Stimulated activated CD8-positive, alpha-beta memory T cell treated with anti-CD3 and anti-CD28 coated beads, Interleukin-12 subunit alpha, Interleukin-12 subunit beta, amount 100 ng/mL, for 4 hours (primary cell): ENCODE measurements around the gene MPHOSPH9.
"Not testable (repeated sequence)": the region's sequence is repeated elsewhere in the genome, so short reads cannot be mapped to it uniquely, and the experiment has no call there.

Source experiments
- DNase-seq: peaks from one replicate; pipeline ENCODE4 v3.0.0-alpha.2; 2020; ENCODE audit warnings: low read depth

MPHOSPH9 gene

GRCh38 chr12:123225443-123225842 lies 7.5 kb downstream of the MPHOSPH9 start:
- DNase-seq = no peak

- peak; percentile 8 for DNase-seq
Measured at GRCh38 chr12:123223241-123223668, 9.7 kb downstream of the MPHOSPH9 start.

- not testable (repeated sequence) for DNase-seq
Measured at GRCh38 chr12:123207815-123208214, 25.1 kb downstream of the MPHOSPH9 start.

GRCh38 chr12:123206794-123207193 lies 26.1 kb downstream of the MPHOSPH9 start:
- DNase-seq = not testable (repeated sequence)

GRCh38 chr12:123200414-123200813 lies 32.5 kb downstream of the MPHOSPH9 start:
- no peak for DNase-seq

- no peak for DNase-seq
Measured at GRCh38 chr12:123199936-123200335, 33.0 kb downstream of the MPHOSPH9 start.

GRCh38 chr12:123187637-123188036 lies 45.3 kb downstream of the MPHOSPH9 start:
- no peak for DNase-seq

- no peak for DNase-seq
Measured at GRCh38 chr12:123180171-123180570, 52.8 kb downstream of the MPHOSPH9 start.

GRCh38 chr12:123171967-123172366 lies 61.0 kb downstream of the MPHOSPH9 start:
- no peak for DNase-seq

GRCh38 chr12:123167329-123167728 lies 65.6 kb downstream of the MPHOSPH9 start:
- DNase-seq = no peak

- DNase-seq = no peak
Measured at GRCh38 chr12:123165537-123165936, 67.4 kb downstream of the MPHOSPH9 start.

GRCh38 chr12:123164710-123165261 lies 68.2 kb downstream of the MPHOSPH9 start:
- no peak for DNase-seq

GRCh38 chr12:123164222-123164621 lies 68.7 kb downstream of the MPHOSPH9 start:
- DNase-seq = no peak

- DNase-seq = no peak
Measured at GRCh38 chr12:123163227-123163626, 69.7 kb downstream of the MPHOSPH9 start.

- DNase-seq = no peak
Measured at GRCh38 chr12:123160801-123161487, 72.0 kb downstream of the MPHOSPH9 start.

GRCh38 chr12:123153906-123154305 lies 79.0 kb downstream of the MPHOSPH9 start:
- no peak for DNase-seq

GRCh38 chr12:123152833-123153232 lies 80.1 kb downstream of the MPHOSPH9 start:
- DNase-seq = no peak

- no peak for DNase-seq
Measured at GRCh38 chr12:123151457-123152454, 81.2 kb downstream of the MPHOSPH9 start.

- DNase-seq = peak; percentile 49
Measured at GRCh38 chr12:123150744-123151456, 82.0 kb downstream of the MPHOSPH9 start, which contains the start of gene PITPNM2. Gene PITPNM2, minus strand, starts transcription at chr12:123151090. Its CDS starts 116,500 bp downstream, at chr12:123034590.

GRCh38 chr12:123150275-123150743 lies 82.6 kb downstream of the MPHOSPH9 start:
- DNase-seq = peak; percentile 3

GRCh38 chr12:123149501-123150274 lies 83.3 kb downstream of the MPHOSPH9 start:
- no peak for DNase-seq
